GM21619 (cell line): ENCODE measurements around the gene TMEM59L.
"Not testable (repeated sequence)": the region's sequence is repeated elsewhere in the genome, so short reads cannot be mapped to it uniquely, and the experiment has no call there.

Experiments used
- ATAC-seq: cut with Tn5 transposase; IDR thresholded peaks from one replicate; pipeline ENCODE4 v1.9.1; 2021; ENCODE audit not compliant: unreplicated experiment

The TMEM59L gene

DNA sequence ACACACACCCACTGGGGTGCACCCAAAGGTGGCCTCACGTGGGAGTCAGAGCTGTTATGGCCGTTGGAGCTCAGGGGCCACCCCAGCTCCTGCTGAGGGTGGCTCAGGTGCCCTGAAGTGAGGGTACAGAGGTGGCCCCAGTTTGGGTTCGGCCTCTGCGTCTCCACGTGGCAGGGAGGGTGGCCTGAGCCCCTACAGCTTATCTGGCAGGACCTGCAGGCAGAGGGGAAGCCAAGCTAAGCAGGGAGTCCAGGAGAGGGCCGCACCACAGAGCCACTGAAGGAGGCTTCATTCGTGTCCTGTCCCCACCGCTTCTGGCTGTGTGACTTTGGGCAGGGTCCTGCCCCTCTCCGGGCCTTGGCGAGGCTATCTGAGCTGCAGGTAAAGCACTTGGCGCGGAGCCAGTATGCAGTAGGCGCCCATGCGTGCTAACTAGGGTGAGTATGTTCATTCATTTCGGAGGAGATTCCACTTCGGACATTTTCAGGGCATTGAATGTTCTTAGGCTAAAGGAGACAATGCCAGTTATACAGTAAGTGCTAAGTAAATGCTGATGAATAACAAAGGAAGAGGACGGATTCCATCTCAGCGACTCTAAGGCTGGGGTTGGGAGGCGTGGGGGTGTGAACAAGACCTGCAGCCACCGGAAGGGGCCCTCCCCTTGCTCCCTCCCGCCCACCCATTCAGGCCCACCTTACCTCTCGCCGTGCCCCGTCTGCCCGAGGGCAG lies 19.1 kb upstream of the TMEM59L start:
- ATAC-seq = no peak

DNA sequence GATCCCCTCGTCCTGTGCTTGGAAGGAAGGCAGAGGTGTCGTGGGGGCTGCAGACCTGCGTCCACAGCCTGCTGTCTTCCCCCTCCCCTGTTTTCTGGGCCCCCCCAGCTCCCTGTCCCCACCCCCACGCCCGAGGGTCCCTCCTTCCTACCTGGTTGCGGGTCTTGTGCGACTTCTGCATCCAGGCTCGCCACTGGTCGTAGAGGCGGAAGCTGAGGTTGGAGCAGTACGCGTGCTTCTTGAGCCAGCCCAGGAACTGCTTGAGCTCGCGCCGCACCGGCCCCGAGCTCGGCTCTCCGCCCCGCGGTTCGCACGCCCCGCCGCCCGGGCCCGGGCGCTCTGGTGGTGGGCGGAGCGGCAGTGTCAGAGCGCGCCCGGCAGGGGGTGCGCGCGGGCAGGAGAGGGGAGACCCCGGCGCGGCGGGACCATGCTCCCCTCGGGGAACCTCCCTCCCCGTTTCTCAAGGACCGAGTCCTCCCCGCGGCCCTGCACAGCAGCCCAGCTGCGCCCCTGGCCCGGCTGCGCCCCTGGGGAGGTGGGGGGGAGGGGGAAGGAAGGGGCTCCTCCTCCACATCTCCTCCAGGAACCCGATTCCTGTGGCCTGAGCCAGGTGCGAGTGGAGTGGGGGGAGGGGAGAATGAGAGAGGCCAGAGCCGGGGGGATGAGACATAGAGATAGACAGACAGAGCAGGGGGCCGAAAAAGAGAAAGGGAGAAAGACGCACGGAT lies 18.4 kb upstream of the TMEM59L start:
- ATAC-seq = no peak

GRCh38 chr19:18594824-18595373 lies 17.8 kb upstream of the TMEM59L start:
- ATAC-seq = no peak

- ATAC-seq = no peak
Observed at GRCh38 chr19:18595475-18595874, 17.2 kb upstream of the TMEM59L start.

GRCh38 chr19:18596752-18597157 lies 15.9 kb upstream of the TMEM59L start:
- no peak for ATAC-seq

DNA sequence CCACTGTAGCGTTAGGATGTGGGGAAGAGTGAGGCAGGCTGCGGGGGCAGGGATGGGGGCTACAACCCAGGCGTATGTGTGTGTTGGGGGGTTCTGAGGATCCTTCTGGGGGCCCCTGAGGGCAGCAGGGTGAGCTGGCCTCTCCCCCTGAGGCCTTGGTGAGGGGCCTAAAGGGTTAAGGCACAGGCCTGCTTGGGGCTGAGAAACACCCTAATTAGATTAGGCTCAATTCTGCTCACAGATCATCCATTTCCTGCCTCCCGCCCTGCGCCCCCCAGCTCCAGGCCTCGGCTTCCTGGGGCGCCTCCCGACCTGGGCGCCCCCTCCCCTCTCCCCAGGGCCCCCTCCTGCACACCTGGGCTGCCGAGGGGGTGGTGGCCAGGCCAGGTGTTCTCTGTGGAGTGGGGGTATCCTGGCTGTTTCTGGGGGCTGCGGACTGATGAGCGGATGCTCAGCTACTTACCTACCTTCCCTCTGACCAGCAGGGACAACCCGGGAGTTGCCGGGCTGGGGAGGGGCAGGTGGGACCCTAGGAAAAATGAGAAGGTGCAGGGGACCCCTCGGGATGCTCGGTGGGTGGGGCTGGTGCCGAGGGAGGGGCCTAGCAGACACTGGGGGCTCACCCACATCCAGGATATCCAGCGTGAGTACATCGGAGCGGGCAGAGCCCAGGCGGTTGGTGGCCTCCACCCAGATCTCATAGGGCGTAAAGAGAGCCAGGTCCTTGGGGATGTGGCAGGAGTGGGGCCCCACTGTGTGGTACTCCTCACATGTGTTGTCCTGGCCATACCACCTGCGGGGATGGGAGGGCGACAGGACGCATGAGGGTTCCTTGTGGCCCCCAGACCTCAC lies 14.6 kb upstream of the TMEM59L start:
- no peak for ATAC-seq

DNA sequence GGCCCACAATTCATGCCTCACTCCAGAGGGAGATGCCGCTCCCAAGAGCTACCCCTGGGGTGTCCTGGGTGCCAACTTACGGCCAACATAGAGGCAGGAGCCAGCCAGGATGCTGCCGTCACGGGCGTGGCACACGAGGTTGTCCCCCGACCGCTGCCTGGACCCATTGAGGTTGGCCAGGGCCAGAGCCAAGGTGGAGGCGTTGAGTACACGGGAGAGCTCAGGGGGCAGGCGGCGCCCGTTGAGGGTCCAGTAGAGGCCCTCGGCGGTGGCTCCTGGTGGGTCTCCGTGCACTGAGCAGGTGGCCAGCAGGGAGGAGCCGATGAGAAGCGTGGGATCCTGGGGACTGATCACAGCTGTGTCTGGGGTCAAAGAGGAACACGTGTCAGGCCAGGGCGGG lies 13.2 kb upstream of the TMEM59L start:
- no peak for ATAC-seq

DNA sequence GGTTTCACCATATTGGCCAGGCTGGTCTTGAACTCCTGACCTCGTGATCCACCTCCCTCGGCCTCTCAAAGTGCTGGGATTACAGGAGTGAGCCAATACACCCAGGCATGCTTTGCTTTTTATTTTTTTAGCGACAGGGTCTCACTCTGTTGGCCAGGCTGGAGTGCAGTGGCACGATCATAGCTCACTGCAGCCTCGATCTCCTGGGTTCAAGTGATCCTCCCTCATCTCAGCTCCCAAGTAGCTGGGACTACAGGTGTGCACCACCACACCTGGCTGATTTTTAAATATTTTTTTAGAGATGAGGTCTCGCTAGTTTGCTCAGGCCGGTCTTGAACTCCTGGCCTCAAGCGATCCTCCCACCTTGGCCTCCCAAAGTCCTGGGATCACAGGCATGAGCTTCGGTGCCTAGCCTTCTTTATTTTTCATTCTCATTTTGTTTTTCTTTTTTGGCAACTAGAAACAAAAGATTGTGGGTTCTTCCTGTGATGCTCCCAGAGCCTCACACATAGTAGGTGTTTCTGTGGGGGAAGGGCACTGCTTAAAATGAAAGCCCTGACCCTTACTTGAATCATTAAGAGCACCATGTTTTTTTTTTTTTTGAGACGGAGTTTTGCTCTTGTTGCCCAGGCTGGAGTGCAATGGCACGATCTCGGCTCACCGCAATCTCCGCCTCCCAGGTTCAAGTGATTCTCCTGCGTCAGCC lies 11.8 kb upstream of the TMEM59L start:
- ATAC-seq = not testable (repeated sequence)

DNA sequence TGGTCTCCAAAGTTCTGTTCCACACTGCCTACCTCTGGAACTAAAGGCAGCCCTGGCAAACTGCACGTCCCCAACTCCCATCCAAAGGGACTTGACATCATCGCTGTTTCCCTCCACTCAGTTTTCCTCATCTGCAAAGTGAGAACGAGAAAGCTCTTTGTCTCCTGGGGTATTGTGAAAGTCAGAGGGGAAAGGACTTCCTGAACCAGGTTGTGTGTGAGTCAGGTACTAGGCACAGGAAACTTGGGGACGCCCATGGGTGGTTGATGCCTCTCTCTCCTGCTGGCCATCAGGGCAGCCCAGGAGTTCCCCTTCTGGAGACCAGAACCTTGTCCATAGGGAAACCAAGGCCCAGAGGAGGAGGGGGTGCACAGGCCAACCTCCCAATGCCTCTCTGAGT lies 10.8 kb upstream of the TMEM59L start:
- ATAC-seq = no peak

DNA sequence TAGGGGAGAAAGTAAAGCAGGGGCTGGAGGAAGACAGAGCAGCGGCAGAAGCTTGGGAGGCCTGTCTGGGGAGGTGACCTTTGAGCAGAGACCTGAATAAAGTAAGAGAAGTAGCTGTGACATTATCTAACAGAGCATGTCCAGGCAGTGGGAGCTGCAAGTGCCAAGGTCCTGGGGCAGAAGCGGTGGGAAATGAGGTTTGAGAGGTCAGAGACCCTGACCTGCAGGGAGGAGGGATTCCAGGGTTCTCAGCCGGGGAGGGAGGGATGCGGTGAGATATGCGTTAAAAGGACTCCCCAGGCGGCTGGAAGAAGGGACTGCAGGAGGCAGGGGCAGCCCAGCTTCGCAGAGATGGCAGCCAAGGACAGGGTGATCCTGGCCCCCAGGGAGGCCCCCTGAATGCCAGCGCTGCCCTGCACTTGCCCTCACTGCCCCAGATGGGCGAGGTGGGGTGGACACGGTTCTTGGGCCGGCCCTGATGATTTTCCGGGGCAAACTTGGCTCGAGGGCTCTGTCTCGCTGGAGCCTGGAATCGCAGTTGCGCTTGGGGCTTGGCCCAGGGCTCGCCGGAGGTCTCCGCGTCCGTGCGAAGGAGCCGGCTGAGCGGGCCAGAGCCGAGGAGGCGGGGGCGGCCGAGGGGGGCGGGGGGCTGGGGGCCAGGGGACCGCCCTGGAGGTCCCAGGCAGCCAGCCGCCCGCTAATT lies 9.3 kb upstream of the TMEM59L start:
- no peak for ATAC-seq

- no peak for ATAC-seq
Observed at GRCh38 chr19:18603958-18604819, 8.5 kb upstream of the TMEM59L start.

GRCh38 chr19:18604820-18605159 lies 7.9 kb upstream of the TMEM59L start:
- ATAC-seq = no peak

DNA sequence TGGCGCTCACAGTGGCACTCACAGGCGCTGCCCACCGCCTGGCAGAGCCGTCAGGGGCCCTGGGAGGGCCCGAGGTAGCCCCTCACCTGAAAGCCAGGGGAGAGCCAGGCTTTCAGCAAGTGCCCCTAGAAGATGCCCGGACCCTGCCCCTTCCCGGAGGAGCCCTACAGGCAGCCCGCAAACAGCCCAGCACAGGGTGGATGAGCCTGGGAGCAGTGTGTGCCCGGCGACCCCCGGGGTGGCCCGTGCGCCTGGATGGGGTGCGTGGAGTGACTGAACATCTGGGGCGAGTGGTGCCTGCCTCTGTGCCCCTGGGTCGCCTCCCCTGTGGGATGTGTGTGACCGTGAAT lies 7.5 kb upstream of the TMEM59L start:
- ATAC-seq = no peak

GRCh38 chr19:18605546-18606280 lies 7.0 kb upstream of the TMEM59L start:
- no peak for ATAC-seq

DNA sequence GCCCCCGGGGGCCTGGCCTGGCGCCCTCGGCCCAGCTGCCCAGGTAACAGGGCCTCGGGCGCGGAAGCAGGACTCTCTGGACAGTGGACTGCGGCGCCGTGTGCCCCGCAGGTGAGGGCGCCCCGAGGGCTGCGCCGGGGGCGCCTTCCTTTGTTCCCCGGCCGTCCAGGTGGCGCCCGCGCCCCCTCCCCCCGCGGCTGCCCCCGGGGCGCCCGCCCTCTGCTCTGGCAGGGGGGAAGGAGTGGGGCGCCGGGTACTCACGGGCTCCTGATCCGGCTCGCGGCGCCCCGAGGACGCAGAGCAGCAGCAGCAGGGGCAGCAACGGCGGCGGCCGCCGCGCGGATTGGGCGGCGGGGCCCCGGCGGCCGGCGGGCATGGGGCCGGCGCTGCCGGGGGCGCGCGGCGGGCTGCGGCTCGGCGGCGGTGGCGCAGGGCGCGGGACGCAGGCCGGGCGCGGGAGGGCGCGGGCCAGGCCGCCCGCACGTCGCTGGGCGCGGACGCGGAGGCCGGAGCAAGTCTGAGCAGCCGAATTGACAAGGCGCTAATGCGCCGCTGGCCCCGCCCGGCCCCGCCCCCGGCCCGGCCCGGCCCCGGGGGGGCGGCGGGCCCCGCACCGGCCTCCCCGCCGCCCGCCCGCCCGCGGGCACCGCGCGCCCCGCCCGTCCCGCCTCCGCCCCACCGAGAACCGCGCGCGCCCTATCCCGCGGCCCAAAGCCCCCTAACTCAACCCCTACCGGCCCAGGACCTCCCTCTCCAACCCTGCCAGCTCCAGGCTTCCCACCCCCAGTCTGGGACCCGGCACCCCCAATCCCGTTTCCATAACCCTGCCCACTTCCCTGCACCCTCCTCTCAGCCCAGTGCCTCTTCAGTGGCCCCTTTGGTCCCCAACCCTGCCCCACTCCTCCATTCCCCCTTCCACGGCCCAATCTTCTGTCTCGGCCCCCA lies 6.1 kb upstream of the TMEM59L start, which contains the start of gene CRLF1:
Gene CRLF1 (minus strand): TSS at position 519 of the 945 bp plus-strand sequence. CDS start 143 bp downstream, at position 376.
- no peak for ATAC-seq

DNA sequence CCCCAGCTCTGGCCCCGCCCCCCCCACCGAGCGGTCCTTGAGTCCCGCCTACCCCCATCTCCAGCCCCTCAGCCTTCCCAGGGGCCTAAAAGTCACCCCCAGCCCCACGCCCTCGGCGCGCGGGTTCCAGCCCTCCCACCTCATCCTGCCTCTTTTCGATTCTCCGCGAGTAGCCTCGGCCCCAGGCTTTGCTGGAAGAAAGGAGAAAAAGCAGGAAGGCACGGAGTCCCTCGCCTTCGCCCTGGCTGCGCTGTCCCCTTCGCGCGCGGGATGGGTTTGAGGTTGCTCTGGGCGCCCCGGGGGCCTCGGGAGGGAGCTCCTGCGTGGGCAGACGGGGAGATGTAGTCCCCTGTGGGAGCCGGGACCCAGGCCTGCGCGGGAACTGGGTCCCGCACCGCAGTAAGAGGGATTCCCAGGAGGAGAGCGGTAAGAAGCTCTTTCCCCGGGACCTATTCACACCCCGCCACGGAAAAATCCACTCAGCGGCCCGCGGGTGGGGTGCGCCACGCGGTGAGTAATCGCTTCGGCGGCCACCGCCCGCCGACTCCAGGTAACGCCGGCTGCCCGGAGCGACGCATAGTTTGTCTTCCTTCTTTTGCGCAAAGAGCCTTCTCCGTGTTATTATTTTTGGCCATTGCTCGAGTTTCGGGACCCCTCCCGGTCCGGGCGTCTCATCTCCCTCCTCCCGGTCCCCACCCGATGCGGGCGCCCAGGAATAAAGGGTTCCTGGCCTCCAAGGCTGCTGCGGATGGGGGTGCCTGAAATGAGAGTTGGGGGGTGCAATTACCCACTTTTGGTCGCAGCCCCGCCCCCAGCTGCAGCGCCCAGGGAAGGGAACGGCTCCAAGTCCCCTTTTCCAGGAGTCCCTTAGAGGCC lies 5.2 kb upstream of the TMEM59L start:
- no peak for ATAC-seq
